ENCODE data around the gene MAPK4.

DNA sequence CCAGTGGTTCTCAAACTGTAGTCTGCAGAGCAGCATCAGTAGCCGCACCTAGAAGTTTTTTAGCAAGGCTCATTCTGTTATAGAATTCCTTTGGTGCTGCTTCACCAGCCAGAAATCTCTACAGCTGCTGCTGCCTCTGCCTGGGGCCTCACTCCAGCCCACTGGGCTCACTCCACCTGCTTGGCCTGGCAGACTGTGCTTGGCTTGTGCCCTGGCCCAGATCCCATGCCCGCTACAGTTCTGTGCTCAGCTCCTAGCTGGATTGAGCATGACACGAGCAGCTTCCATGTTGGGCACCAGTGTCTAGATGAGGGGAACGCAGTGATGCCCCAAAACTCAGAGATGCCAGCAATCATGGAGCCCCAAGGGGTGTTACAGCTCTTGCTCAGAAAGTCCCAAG is 22.6 kb downstream of the MAPK4 start:
- TF ChIP-seq, protein P1, sequence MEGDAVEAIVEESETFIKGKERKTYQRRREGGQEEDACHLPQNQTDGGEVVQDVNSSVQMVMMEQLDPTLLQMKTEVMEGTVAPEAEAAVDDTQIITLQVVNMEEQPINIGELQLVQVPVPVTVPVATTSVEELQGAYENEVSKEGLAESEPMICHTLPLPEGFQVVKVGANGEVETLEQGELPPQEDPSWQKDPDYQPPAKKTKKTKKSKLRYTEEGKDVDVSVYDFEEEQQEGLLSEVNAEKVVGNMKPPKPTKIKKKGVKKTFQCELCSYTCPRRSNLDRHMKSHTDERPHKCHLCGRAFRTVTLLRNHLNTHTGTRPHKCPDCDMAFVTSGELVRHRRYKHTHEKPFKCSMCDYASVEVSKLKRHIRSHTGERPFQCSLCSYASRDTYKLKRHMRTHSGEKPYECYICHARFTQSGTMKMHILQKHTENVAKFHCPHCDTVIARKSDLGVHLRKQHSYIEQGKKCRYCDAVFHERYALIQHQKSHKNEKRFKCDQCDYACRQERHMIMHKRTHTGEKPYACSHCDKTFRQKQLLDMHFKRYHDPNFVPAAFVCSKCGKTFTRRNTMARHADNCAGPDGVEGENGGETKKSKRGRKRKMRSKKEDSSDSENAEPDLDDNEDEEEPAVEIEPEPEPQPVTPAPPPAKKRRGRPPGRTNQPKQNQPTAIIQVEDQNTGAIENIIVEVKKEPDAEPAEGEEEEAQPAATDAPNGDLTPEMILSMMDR (conservative IDR thresholded peaks at IDR 0.05) = no peak
- TF ChIP-seq ZFX (IDR thresholded peaks at IDR 0.05) = no peak

All from C4-2B (cell line).